Neural progenitor cell (in vitro differentiated cells): ENCODE measurements around the gene TECR. TPM values are rescaled to one million over a fixed set of nuclear protein-coding genes. Genes with fewer than 3 reads are reported as not detected.

ENCODE experiments used
- DNase-seq: peaks from one replicate; pipeline ENCODE4 v3.0.0-alpha.2; 2016; ENCODE audit warnings: low spot score
- H2AFZ ChIP-seq: fragments of 200-600 bp; sonication (generic); replicated peaks from 2 replicates; pipeline ENCODE4 v1.6.1; 2016; ENCODE audit warnings: antibody characterized with exemption
- H3F3A ChIP-seq: fragments of 200-600 bp; sonication (generic); 2 replicates; pipeline ENCODE4 v1.6.1; 2016; ENCODE audit warnings: antibody characterized with exemption, low read depth
- H3K27ac ChIP-seq: fragments of 200-600 bp; sonication (generic); 2 replicates; pipeline ENCODE4 v1.5.1; 2016; ENCODE audit warnings: mild to moderate bottlenecking
- H3K27me3 ChIP-seq: fragments of 200-600 bp; sonication (generic); 2 replicates; pipeline ENCODE4 v1.6.1; 2016; ENCODE audit warnings: mild to moderate bottlenecking, moderate library complexity
- H3K36me3 ChIP-seq: fragments of 200-600 bp; sonication (generic); 2 replicates; pipeline ENCODE4 v1.5.1; 2016
- H3K4me1 ChIP-seq: fragments of 200-600 bp; sonication (generic); 2 replicates; pipeline ENCODE4 v1.6.1; 2016; ENCODE audit warnings: mixed run types
- H3K4me2 ChIP-seq: fragments of 200-600 bp; sonication (generic); 2 replicates; pipeline ENCODE4 v1.6.1; 2016
- H3K4me3 ChIP-seq: fragments of 200-600 bp; sonication (generic); 2 replicates; pipeline ENCODE4 v1.5.1; 2016
- H3K79me2 ChIP-seq: fragments of 200-600 bp; sonication (generic); 2 replicates; pipeline ENCODE4 v1.6.1; 2016; ENCODE audit warnings: low read depth
- H3K9ac ChIP-seq: fragments of 200-600 bp; sonication (generic); 2 replicates; pipeline ENCODE4 v1.6.1; 2016
- H3K9me3 ChIP-seq: fragments of 200-600 bp; sonication (generic); 2 replicates; pipeline ENCODE4 v1.5.1; 2016; ENCODE audit warnings: low read depth
- H4K20me1 ChIP-seq: fragments of 200-600 bp; sonication (generic); 2 replicates; pipeline ENCODE4 v1.6.1; 2016; ENCODE audit warnings: low read depth
- H3K27ac Mint-ChIP-seq: 3 replicates; pipeline ENCODE4 v1.8.0; 2021; ENCODE audit warnings: mixed read lengths
- H3K27me3 Mint-ChIP-seq: 2 replicates; pipeline ENCODE4 v1.8.0; 2022; ENCODE audit warnings: low read depth, mild to moderate bottlenecking, inconsistent platforms, moderate library complexity, mixed read lengths; ENCODE audit not compliant: insufficient read depth
- H3K36me3 Mint-ChIP-seq: 3 replicates; pipeline ENCODE4 v1.8.0; 2021; ENCODE audit warnings: mixed read lengths
- H3K4me1 Mint-ChIP-seq: 3 replicates; pipeline ENCODE4 v1.8.0; 2021; ENCODE audit warnings: mixed read lengths
- H3K4me3 Mint-ChIP-seq: 3 replicates; pipeline ENCODE4 v1.8.0; 2021; ENCODE audit warnings: mild to moderate bottlenecking, moderate library complexity, mixed read lengths
- H3K9me3 Mint-ChIP-seq: 3 replicates; pipeline ENCODE4 v1.8.0; 2020; ENCODE audit warnings: mixed read lengths
- CTCF ChIP-seq: fragments of 200-600 bp; sonication (generic); IDR thresholded peaks from 2 replicates; pipeline ENCODE4 v1.5.1; 2017; ENCODE audit warnings: antibody characterized with exemption, mild to moderate bottlenecking
- EZH2 ChIP-seq: fragments of 200-600 bp; sonication (generic); IDR thresholded peaks from 2 replicates; pipeline ENCODE4 v1.6.1; 2017; ENCODE audit warnings: antibody characterized with exemption, mild to moderate bottlenecking, moderate library complexity
- EZH2phosphoT487 ChIP-seq: fragments of 200-600 bp; sonication (generic); IDR thresholded peaks from 2 replicates; pipeline ENCODE4 v1.6.1; 2017; ENCODE audit warnings: antibody characterized with exemption
- total RNA-seq: library from RNA; depleted of rRNA; stranded (reverse); fragments of >200 nt; gene quantifications from 2 replicates; pipeline ENCODE4 v1.2.3, GENCODE V29; 2015; ENCODE audit warnings: low replicate concordance

The TECR gene
- total RNA-seq, 1 donor from 2014 or later: 41.9 TPM

- TF ChIP-seq CTCF (no peak), EZH2phosphoT487 (no peak), EZH2 (no peak)
- Histone ChIP-seq H3K27ac (no peak overlapping the region), H3K4me1 (peaks cover 16% of the 10 kb centered on the region), H3K79me2 (peaks cover 40% of the 10 kb centered on the region), H3F3A (peaks cover 9% of the 10 kb centered on the region), H3K36me3 (no peaks in the 10 kb centered on the region), H3K9me3 (no peaks in the 10 kb centered on the region), H3K9ac (no peak overlapping the region), H3K4me2 (no peak overlapping the region), H3K4me3 (no peak overlapping the region), H4K20me1 (peaks cover 31% of the 10 kb centered on the region), H2AFZ (no peak overlapping the region), H3K27me3 (no peaks in the 10 kb centered on the region)
- DNase-seq: no peak
- Mint-ChIP-seq H3K4me1 (peaks cover 16% of the 10 kb centered on the region), H3K9me3 (no peaks in the 10 kb centered on the region), H3K4me3 (no peak overlapping the region), H3K27ac (no peak overlapping the region), H3K36me3 (peaks cover 2% of the 10 kb centered on the region), H3K27me3 (peaks cover 9% of the 10 kb centered on the region)
Measured at GRCh38 chr19:14567079-14567478, 37.7 kb downstream of the TECR start.

- no peak for TF ChIP-seq EZH2phosphoT487
- TF ChIP-seq CTCF: no peak
- no peak for TF ChIP-seq EZH2
- Histone ChIP-seq H2AFZ (no peak overlapping the region), H3K79me2 (peaks cover 34% of the 10 kb centered on the region), H3K27ac (no peak overlapping the region), H3K27me3 (no peaks in the 10 kb centered on the region), H3K9ac (peak overlapping the region; percentile 94), H3K36me3 (no peaks in the 10 kb centered on the region), H3F3A (peaks cover 7% of the 10 kb centered on the region), H3K9me3 (no peaks in the 10 kb centered on the region), H3K4me3 (peak overlapping the region; percentile 100), H4K20me1 (peaks cover 16% of the 10 kb centered on the region), H3K4me2 (peak overlapping the region; percentile 100), H3K4me1 (peaks cover 12% of the 10 kb centered on the region)
- Mint-ChIP-seq H3K27me3 (peaks cover 7% of the 10 kb centered on the region), H3K4me3 (peak overlapping the region; percentile 95), H3K27ac (no peak overlapping the region), H3K4me1 (peaks cover 15% of the 10 kb centered on the region), H3K36me3 (peaks cover 2% of the 10 kb centered on the region), H3K9me3 (no peaks in the 10 kb centered on the region)
- DNase-seq: no peak
Measured at GRCh38 chr19:14570864-14571527, 41.6 kb downstream of the TECR start.

GRCh38 chr19:14571695-14572490, 42.5 kb downstream of the TECR start, which contains the start of gene NDUFB7:
Gene NDUFB7, minus strand, starts transcription at chr19:14572066. Its CDS starts 66 bp downstream, at chr19:14572000.
- Histone ChIP-seq H3K27ac (peak within 1 kb of the TSS; percentile 74), H3K9me3 (no peaks in the 10 kb centered on the region), H3K9ac (peak within 1 kb of the TSS; percentile 94), H3K4me2 (peak within 1 kb of the TSS; percentile 100), H3K36me3 (no peaks in the 10 kb centered on the region), H2AFZ (peak within 1 kb of the TSS; percentile 99), H3F3A (peaks cover 7% of the 10 kb centered on the region), H3K4me1 (peaks cover 12% of the 10 kb centered on the region), H3K4me3 (peak within 1 kb of the TSS; percentile 100), H4K20me1 (peaks cover 16% of the 10 kb centered on the region), H3K27me3 (no peaks in the 10 kb centered on the region), H3K79me2 (peaks cover 34% of the 10 kb centered on the region)
- peak; percentile 95 for DNase-seq
- TF ChIP-seq CTCF: peak; percentile 83
- no peak for TF ChIP-seq EZH2
- H3K27ac Mint-ChIP-seq: peak within 1 kb of the TSS; percentile 63
- H3K4me3 Mint-ChIP-seq: peak within 1 kb of the TSS; percentile 95
- H3K36me3 Mint-ChIP-seq: peaks cover 2% of the 10 kb centered on the region
- H3K9me3 Mint-ChIP-seq: no peaks in the 10 kb centered on the region
- H3K4me1 Mint-ChIP-seq: peaks cover 15% of the 10 kb centered on the region
- H3K27me3 Mint-ChIP-seq: peaks cover 8% of the 10 kb centered on the region
